Stomach (tissue), 9 donors: ENCODE results near the gene KRTAP29-1. TPM values are rescaled to one million over a fixed set of nuclear protein-coding genes. Genes with fewer than 3 reads are reported as not detected.

ENCODE experiments used
- DNase-seq, 2 donors: peaks; one replicate each; pipeline versions ENCODE4 v3.0.0 to v3.0.0-alpha.2; 2013 to 2019
- H3K27ac ChIP-seq, 5 donors: fragments of 200-600 bp in 4 of 5; sonication (generic) in 4 of 5; one replicate each; pipeline ENCODE4 v1.5.1; 2013 to 2019; ENCODE audit warnings: mild to moderate bottlenecking in 1 of 5, moderate library complexity in 1 of 5
- H3K27me3 ChIP-seq, 3 donors: fragments of 200-600 bp; sonication (generic); one replicate each; pipeline ENCODE4 v1.5.1; 2017 to 2019; ENCODE audit warnings: mixed run types in 1 of 3
- H3K36me3 ChIP-seq, 4 donors: fragments of 200-600 bp; sonication (generic); 1 replicate in 3 of 4; 2 replicates in 1 of 4; pipeline ENCODE4 v1.5.1; 2016 to 2019
- H3K4me1 ChIP-seq, 4 donors: fragments of 200-600 bp; sonication (generic); one replicate each; pipeline ENCODE4 v1.5.1; 2016 to 2019
- H3K4me3 ChIP-seq, 4 donors: fragments of 200-600 bp; sonication (generic) in 3 of 4; one replicate each; pipeline ENCODE4 v1.5.1; 2016 to 2019; ENCODE audit warnings: mild to moderate bottlenecking in 1 of 4
- H3K9me3 ChIP-seq, 4 donors: fragments of 200-600 bp; sonication (generic); one replicate each; pipeline ENCODE4 v1.5.1; 2016 to 2019
- CTCF ChIP-seq, 7 experiments: fragments of 450-650 bp in 4 of 7; fragments of 200-600 bp in 3 of 7; sonication (generic) in 3 of 7; IDR thresholded peaks; one replicate each; pipeline ENCODE4 v1.5.1; 2016 to 2019; ENCODE audit warnings: antibody characterized with exemption in 7 of 7, control low read depth in 2 of 7, mild to moderate bottlenecking in 1 of 7
- EP300 ChIP-seq: sonication (generic); formaldehyde crosslinking; IDR thresholded peaks from one replicate; pipeline ENCODE4 v1.6.1; 2017; ENCODE audit warnings: antibody characterized with exemption
- POLR2A ChIP-seq, 4 donors: fragments of 450-650 bp; IDR thresholded peaks; one replicate each; pipeline ENCODE4 v1.6.1; 2016; ENCODE audit warnings: antibody characterized with exemption in 4 of 4, control low read depth in 2 of 4, mild to moderate bottlenecking in 1 of 4, moderate library complexity in 1 of 4
- POLR2AphosphoS5 ChIP-seq, 3 donors: sonication (generic); formaldehyde crosslinking; IDR thresholded peaks; one replicate each; pipeline ENCODE4 v1.6.1; 2016; ENCODE audit warnings: antibody characterized with exemption in 3 of 3
- WGBS, 5 donors: extraction: QIAGEN DNeasy Blood & Tissue Kit in 3 of 5; methylation state at CpG; one replicate each; pipeline versions ENCODE4 v1.1.5 to v1.1.7; 2013 to 2018; 5-methylcytosine and 5-hydroxymethylcytosine counted together
- intact Hi-C: fragments of 100-400 bp; cut with DNase I; formaldehyde crosslinking; loops from one replicate; pipeline ENCODE4 v1.15.1; 2023; ENCODE audit warnings: low total_unique reads
- polyA plus RNA-seq, 3 donors: library from polyadenylated mRNA; stranded (reverse); fragments of 200-250 nt; gene quantifications; one replicate each; pipeline ENCODE4 v1.2.3, GENCODE V29; 2013
- total RNA-seq, 5 donors: library from RNA; depleted of rRNA; stranded (reverse); fragments of >200 nt; gene quantifications; one replicate each; pipeline versions ENCODE4 v1.1.0 to v1.2.3, GENCODE V29; 2014 to 2016
- donor health status: healthy with polysubstance abuse.
- donor health status: Bipolar disorder and iron deficiency.
- donor health status: healthy.

Gene KRTAP29-1
- total and polyA plus RNA-seq, 8 donors, result not detected

GRCh38 chr17:41328207-41328606 lies 25.6 kb upstream of the KRTAP29-1 start:
- no peak for TF ChIP-seq POLR2A (IDR thresholded peaks at IDR 0.05)
- TF ChIP-seq POLR2AphosphoS5 (IDR thresholded peaks at IDR 0.05), result no peak
- no peak for TF ChIP-seq CTCF (IDR thresholded peaks at IDR 0.05)
- TF ChIP-seq EP300, result no peak
- Histone ChIP-seq H3K4me1 (no peaks in the 10 kb centered on the region), H3K27me3 (peaks cover 0 to 8% (median 0%) of the 10 kb centered on the region in 3 donors), H3K36me3 (no peaks in the 10 kb centered on the region), H3K27ac (no peak overlapping the region), H3K9me3 (no peaks in the 10 kb centered on the region), H3K4me3 (no peak overlapping the region)
- intact Hi-C loops, result loop anchor here (10.0 kb wide), 1 partner anchor 423 kb away; no protein-coding TSS in a partner anchor
- WGBS, 5 donors, result 81 to 92% (median 91%) methylated on average over 2 to 7 of the region's 7 CpGs
- no peak for DNase-seq

DNA sequence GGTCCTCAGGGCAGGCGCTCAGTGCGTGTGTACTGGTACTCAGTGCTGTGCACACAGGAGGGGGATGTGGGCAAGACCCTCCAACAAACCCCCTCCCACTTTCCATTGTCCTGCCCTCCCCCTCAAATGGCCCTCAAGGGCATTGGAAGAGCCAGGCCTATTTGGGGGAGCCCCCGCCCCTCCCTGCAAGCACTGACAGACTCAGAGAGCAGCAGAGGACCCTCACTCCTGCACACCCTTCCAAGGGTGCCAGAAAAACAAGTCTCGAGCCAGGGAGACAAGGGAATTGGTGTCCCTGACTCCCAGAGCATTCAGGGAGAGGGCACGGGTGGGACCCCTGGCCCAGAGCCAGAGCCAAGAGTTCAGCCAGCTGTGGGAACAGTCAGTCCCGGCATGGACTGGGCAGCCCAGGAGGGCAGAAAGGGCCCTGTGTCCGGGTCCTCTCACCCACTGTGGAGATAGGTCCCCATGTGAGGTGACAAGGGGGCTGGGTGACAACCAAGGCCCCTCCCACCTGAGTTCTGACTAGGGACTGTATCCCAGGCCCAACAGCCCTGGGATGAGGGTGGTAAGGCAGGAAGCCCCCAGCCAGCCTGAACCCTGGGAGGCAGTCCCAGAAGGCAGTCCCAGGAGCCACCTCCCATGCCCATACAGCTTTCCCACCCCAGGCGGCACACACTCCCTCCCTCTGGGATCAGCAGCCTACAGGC lies 24.9 kb upstream of the KRTAP29-1 start:
- peaks cover 0 to 8% (median 0%) of the 10 kb centered on the region in 3 donors for H3K27me3 ChIP-seq
- H3K4me3 ChIP-seq, result no peak overlapping the region
- no peaks in the 10 kb centered on the region for H3K4me1 ChIP-seq
- H3K36me3 ChIP-seq, result no peaks in the 10 kb centered on the region
- H3K27ac ChIP-seq, result no peak overlapping the region
- DNase-seq, result no peak
- TF ChIP-seq POLR2A (IDR thresholded peaks at IDR 0.05), result no peak
- TF ChIP-seq CTCF (IDR thresholded peaks at IDR 0.05), result no peak
- TF ChIP-seq POLR2AphosphoS5 (IDR thresholded peaks at IDR 0.05), result no peak
- no peak for TF ChIP-seq EP300
- 66 to 78% (median 69%) methylated on average over 5 to 8 of the region's 8 CpGs for WGBS, 5 donors
- H3K9me3 ChIP-seq, result no peaks in the 10 kb centered on the region
- intact Hi-C loops, result loop anchor here (10.0 kb wide), 1 partner anchor 423 kb away; no protein-coding TSS in a partner anchor

DNA sequence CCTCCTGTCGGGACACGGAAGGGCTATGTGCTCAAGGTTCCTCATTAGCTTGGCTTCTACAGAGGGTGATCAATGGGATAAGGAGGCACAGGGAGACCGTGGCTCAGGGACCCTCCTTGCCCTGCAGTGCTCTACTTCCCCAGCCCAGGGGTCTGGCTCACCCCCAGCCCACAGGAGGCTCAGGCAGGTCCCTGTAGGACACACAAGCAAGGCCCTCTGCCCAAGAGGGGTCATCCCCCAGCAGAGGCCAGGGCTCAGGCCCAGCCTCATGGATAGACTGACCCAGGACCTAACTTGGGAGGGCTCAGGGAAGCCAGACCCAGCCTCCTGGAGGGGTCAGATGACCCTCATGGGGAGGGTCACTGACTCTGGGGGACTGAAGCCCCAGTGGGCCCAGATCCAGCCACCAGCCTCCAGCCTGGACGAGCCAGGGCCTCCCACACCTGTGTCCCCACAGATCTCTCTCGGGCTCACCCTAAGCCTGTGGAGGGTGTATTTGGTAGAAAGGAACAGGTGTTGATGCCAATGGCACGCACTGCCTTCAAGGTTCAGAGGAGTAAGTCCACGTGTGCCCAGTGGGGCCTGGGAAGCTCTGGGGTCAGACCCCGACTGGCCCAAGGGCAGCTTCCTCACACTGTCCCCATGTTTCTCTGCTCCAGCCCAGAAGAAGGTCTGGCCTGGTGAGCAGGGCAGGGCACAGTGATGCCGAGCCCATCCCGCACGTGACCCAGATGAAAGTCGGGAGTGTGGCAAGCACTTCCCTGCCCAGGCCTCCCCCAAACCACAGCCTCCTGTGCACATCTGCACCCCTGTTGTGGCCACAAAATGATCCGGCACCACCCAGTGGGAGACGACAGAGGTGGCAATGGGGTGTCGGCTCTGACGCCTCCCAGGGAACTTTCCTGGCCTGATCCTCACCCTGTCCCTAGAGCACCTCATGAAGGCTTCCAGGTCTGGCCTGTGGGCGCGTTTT lies 23.8 kb upstream of the KRTAP29-1 start:
- no peak for TF ChIP-seq POLR2A (IDR thresholded peaks at IDR 0.05)
- no peak for TF ChIP-seq POLR2AphosphoS5 (IDR thresholded peaks at IDR 0.05)
- no peak for TF ChIP-seq CTCF (IDR thresholded peaks at IDR 0.05)
- TF ChIP-seq EP300, result no peak
- 82 to 87% (median 85%) methylated on average over 14 to 18 of the region's 18 CpGs for WGBS, 5 donors
- no peaks in the 10 kb centered on the region for H3K4me1 ChIP-seq
- no peaks in the 10 kb centered on the region for H3K9me3 ChIP-seq
- H3K27me3 ChIP-seq, result no peaks in the 10 kb centered on the region
- H3K36me3 ChIP-seq, result no peaks in the 10 kb centered on the region
- no peak overlapping the region for H3K4me3 ChIP-seq
- no peak for DNase-seq
- H3K27ac ChIP-seq, result no peak overlapping the region
- intact Hi-C loops, result loop anchor here (10.0 kb wide), 1 partner anchor 422 kb away; no protein-coding TSS in a partner anchor

DNA sequence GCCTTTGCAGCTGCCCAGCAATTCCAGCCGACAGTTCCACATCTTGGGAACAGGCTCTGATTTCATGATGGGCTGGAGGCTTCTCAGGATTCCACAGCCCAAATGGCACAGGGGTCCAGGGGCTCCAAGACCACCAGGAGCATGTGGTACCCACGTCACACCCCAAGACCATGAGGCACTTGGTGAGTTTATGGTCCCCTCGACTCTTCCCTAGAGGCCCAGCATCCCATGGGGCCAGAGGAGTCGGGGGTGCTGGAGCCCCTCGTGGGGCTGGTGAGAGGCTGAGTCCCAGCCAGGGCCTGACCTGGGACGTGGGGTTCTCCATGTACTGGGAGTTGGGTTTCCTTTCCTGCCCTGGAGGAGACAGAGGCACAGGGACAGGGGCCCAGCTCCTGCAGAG lies 23.0 kb upstream of the KRTAP29-1 start:
- Histone ChIP-seq H3K4me1 (no peaks in the 10 kb centered on the region), H3K9me3 (peaks cover 0 to 2% (median 0%) of the 10 kb centered on the region in 4 donors), H3K27me3 (no peaks in the 10 kb centered on the region), H3K4me3 (no peak overlapping the region), H3K36me3 (no peaks in the 10 kb centered on the region), H3K27ac (no peak overlapping the region)
- intact Hi-C loops, result loop anchor here (10.0 kb wide), 1 partner anchor 421 kb away; no protein-coding TSS in a partner anchor
- WGBS, 5 donors, result 79 to 86% (median 83%) methylated on average over 4 to 6 of the region's 6 CpGs; no CpG with 5 or more reads in 1 of the 5 donors
- DNase-seq, result no peak
- TF ChIP-seq CTCF (IDR thresholded peaks at IDR 0.05) (no peak), EP300 (no peak), POLR2A (IDR thresholded peaks at IDR 0.05) (no peak), POLR2AphosphoS5 (IDR thresholded peaks at IDR 0.05) (no peak)
